ENCODE data around the gene PPP4R3B. TPM values are rescaled to one million over a fixed set of nuclear protein-coding genes. Genes with fewer than 3 reads are reported as not detected.

Gene PPP4R3B
- total and polyA plus RNA-seq, 2 of the 4 experiments (the other 2 are of a cell fraction) = 11.9 to 23.7 TPM

DNA sequence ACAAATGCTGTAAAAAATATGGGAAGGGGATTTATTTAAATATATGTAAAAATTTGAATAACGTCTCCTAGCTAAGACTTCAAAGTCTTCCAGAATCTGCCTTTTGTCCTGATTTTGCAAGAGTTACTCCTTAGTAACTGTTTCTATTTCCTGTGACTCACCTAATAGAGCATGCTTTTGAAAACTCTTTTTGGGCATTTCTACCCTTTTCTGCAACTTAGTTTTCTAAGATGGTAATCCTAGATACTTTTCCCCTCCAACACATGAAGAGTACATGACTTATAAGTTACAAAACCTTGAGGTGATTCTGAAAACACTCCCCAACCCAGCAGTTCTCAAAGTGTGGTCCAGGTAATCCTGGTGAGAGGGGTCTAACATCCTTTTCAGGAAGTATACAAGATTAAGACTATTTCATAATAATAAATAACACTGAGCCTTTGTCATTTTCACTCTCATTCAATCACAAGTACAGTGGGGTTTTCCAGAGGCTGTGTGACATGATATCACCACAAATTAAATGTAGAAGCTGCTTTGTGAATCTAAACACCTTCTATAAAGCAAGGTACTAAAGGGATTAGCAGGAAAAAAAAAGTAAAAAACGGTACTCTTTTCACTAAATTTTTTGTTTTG lies 31.9 kb downstream of the PPP4R3B start:
- peaks cover 11 to 26% of the 10 kb centered on the region in 2 experiments for H3K79me1 ChIP-seq (ENCODE audit: low read depth in 1 of 2, low read length in 2 of 2)
- peak overlapping the region; percentile 92 for H2BK5ac ChIP-seq (ENCODE audit: low read depth, low read length, poor library complexity, severe bottlenecking)
- peak overlapping the region; percentile 69; the same call in 1 of the 3 replicates for H2BK15ac ChIP-seq (ENCODE audit: low read depth, low read length)
- H3K27me3 ChIP-seq (ENCODE audit: control insufficient read depth, insufficient read depth, low read length) = no peaks in the 10 kb centered on the region
- peak overlapping the region; percentile 95 for H3K14ac ChIP-seq (replicated peaks; ENCODE audit: low read depth, low read length)
- H2AK5ac ChIP-seq (ENCODE audit: low read depth, low read length) = no peak overlapping the region
- peak overlapping the region; percentile 91; the same call in 1 of the 2 replicates for H2BK20ac ChIP-seq (ENCODE audit: low read depth, low read length)
- intact Hi-C loops (cut with micrococcal nuclease) (no loop called here), dilution Hi-C loops (cut with HindIII; ENCODE audit: low sequenced_read_pairs, unreplicated experiment) (no loop called here), in situ Hi-C loops (cut with MboI; ENCODE audit: low sequenced_read_pairs) (no loop called here)
- H4K91ac ChIP-seq (ENCODE audit: insufficient read depth, low read depth, low read length) = no peak overlapping the region
- H3K23ac ChIP-seq (ENCODE audit: low read depth, low read length) = peak overlapping the region; percentile 93
- no peak overlapping the region for H4K5ac ChIP-seq (ENCODE audit: low read depth, low read length)
- no peaks in the 10 kb centered on the region for H3K9me1 ChIP-seq (ENCODE audit: insufficient read depth, low read length)
- peak overlapping the region; percentile 21; the same call in 1 of the 2 replicates for H3K27ac ChIP-seq (ENCODE audit: insufficient read depth, low read length)
- peak; percentile 68 for ATAC-seq (ENCODE audit: low read depth)
- H2AFZ ChIP-seq (replicated peaks; ENCODE audit: low read length, poor library complexity) = no peak overlapping the region
- H4K20me1 ChIP-seq (ENCODE audit: insufficient read depth, low read length) = no peaks in the 10 kb centered on the region
- peak overlapping the region; percentile 40; the same call in 1 of the 2 replicates for H3K56ac ChIP-seq (ENCODE audit: extremely low read depth, insufficient read depth, low read length)
- H3K36me3 ChIP-seq (ENCODE audit: control insufficient read depth, insufficient read depth, low read length) = peaks cover 2% of the 10 kb centered on the region
- H3K4me3 ChIP-seq (ENCODE audit: insufficient read depth, low read depth, low read length) = no peak overlapping the region
- H3K9ac ChIP-seq (ENCODE audit: low read depth, low read length) = no peak overlapping the region
- H3K4me1 ChIP-seq (ENCODE audit: control insufficient read depth, insufficient read depth, low read length) = no peaks in the 10 kb centered on the region
- DNase-seq = peak; percentile 80
- H2BK120ac ChIP-seq (ENCODE audit: low read depth, low read length) = peak overlapping the region; percentile 76; the same call in 1 of the 2 replicates
- H3K9me3 ChIP-seq (ENCODE audit: control insufficient read depth, insufficient read depth, low read length) = no peaks in the 10 kb centered on the region
- no peak overlapping the region for H3K18ac ChIP-seq (ENCODE audit: low read depth, low read length)
- no TSS peak for BruUV-seq (replicated peaks)
- peak overlapping the region in 1 of 2 experiments; percentile 96; a peak in 3 of 4 replicates for H4K8ac ChIP-seq (ENCODE audit: low read depth in 2 of 2, low read length in 2 of 2)
- no peak overlapping the region for H2AK9ac ChIP-seq (replicated peaks; ENCODE audit: low read depth, low read length, poor library complexity)
- H3K4me2 ChIP-seq (ENCODE audit: low read depth, low read length) = peak overlapping the region; percentile 62; the same call in 1 of the 2 replicates
- peak overlapping the region; percentile 84; the same call in 1 of the 2 replicates for H3K4ac ChIP-seq (ENCODE audit: low read depth, low read length)
- WGBS, 2 experiments (ENCODE audit: extremely low coverage in 2 of 2, insufficient read length in 1 of 2) = no CpG with 5 or more reads among the region's 2 CpGs
- ChIA-PET POLR2A (ENCODE audit: unreplicated experiment) (no interaction called here), CTCF (no interaction called here)
- 0 out of 2 replicates have a peak, but pooled peaks have one; percentile 2 for TF ChIP-seq MAFK (IDR thresholded peaks at IDR 0.05; ENCODE audit: low read depth, low read length)
- peak; percentile 33; the same call in 1 of the 2 replicates for TF ChIP-seq FOS (IDR thresholded peaks at IDR 0.05; ENCODE audit: low read depth, low read length)
- peak; percentile 93 for TF ChIP-seq CEBPB (IDR thresholded peaks at IDR 0.05; ENCODE audit: low read depth, low read length)
- no peak for TF ChIP-seq RFX5 (IDR thresholded peaks at IDR 0.05; ENCODE audit: low read depth, low read length)
- no peak for TF ChIP-seq POLR2A (IDR thresholded peaks at IDR 0.05; ENCODE audit: low read depth, low read length)
- TF ChIP-seq RAD21 (IDR thresholded peaks at IDR 0.05; ENCODE audit: low read length) = no peak
- TF ChIP-seq MAZ (IDR thresholded peaks at IDR 0.05; ENCODE audit: borderline replicate concordance, low read depth, low read length) = no peak
- no peak for TF ChIP-seq RCOR1 (IDR thresholded peaks at IDR 0.05; ENCODE audit: insufficient replicate concordance, low read length)
- TF ChIP-seq, protein P1, sequence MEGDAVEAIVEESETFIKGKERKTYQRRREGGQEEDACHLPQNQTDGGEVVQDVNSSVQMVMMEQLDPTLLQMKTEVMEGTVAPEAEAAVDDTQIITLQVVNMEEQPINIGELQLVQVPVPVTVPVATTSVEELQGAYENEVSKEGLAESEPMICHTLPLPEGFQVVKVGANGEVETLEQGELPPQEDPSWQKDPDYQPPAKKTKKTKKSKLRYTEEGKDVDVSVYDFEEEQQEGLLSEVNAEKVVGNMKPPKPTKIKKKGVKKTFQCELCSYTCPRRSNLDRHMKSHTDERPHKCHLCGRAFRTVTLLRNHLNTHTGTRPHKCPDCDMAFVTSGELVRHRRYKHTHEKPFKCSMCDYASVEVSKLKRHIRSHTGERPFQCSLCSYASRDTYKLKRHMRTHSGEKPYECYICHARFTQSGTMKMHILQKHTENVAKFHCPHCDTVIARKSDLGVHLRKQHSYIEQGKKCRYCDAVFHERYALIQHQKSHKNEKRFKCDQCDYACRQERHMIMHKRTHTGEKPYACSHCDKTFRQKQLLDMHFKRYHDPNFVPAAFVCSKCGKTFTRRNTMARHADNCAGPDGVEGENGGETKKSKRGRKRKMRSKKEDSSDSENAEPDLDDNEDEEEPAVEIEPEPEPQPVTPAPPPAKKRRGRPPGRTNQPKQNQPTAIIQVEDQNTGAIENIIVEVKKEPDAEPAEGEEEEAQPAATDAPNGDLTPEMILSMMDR (conservative IDR thresholded peaks at IDR 0.05; ENCODE audit: low read depth, low read length) = no peak
- no peak for TF ChIP-seq BHLHE40 (IDR thresholded peaks at IDR 0.05; ENCODE audit: low read depth, low read length)
- TF ChIP-seq, protein P2, sequence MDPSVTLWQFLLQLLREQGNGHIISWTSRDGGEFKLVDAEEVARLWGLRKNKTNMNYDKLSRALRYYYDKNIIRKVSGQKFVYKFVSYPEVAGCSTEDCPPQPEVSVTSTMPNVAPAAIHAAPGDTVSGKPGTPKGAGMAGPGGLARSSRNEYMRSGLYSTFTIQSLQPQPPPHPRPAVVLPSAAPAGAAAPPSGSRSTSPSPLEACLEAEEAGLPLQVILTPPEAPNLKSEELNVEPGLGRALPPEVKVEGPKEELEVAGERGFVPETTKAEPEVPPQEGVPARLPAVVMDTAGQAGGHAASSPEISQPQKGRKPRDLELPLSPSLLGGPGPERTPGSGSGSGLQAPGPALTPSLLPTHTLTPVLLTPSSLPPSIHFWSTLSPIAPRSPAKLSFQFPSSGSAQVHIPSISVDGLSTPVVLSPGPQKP (IDR thresholded peaks at IDR 0.05; ENCODE audit: borderline replicate concordance, low read depth, low read length) = no peak
- TF ChIP-seq NFE2L2 (IDR thresholded peaks at IDR 0.05; ENCODE audit: low read depth, low read length) = no peak
- no peak for TF ChIP-seq MXI1 (IDR thresholded peaks at IDR 0.05; ENCODE audit: borderline replicate concordance, low read depth, low read length)
- no peak for TF ChIP-seq CHD1 (IDR thresholded peaks at IDR 0.05; ENCODE audit: low read depth, low read length)
- no peak for TF ChIP-seq SMC3 (IDR thresholded peaks at IDR 0.05; ENCODE audit: low read depth, low read length)
